Measurements from ENCODE around the gene WTAP.
A peak's percentile ranks its signal among the peaks of the same experiment; 100 is the strongest.

DNA sequence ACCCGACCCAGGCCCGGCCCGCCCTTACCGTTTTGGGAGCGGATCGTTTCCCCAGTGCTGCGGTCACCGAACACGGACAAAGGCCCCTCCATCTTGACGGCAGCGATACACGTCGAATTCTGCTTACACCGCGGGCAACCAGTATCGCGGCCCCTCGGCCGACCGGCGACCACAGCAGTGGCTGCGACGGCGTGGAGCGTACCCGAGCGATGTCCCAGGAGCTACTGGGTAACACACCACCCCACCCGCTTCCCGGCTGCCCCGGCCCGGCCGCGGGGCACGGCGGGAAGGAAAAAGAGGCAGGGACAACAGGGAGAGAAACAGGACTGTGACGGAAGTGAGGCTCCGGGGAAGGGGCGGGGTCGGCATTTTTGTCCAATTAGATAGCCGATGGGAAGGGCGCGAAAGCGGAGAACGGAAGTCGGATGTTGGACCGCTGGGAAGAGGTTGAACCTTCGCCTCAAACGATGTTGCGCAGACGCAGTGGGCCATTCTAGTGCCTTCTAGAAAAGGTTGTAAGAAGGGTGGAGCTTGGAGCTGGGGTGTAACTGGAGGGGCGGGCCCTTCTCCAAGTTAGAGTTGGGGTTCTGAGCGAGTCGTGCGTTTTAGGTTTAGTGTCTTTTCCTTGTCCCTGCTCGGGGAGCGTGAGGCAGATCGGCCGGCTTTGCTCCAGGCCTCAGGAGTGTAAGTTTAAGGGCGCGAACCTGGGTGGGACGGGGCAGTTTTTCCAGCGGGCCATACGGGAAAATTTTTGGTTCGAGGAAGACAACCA lies 62.3 kb downstream of the WTAP start, which contains the start of gene TCP1:
- peak; percentile 92 to 96 for TF ChIP-seq POLR2A (IDR thresholded peaks at IDR 0.05)
- TF ChIP-seq, protein P1, sequence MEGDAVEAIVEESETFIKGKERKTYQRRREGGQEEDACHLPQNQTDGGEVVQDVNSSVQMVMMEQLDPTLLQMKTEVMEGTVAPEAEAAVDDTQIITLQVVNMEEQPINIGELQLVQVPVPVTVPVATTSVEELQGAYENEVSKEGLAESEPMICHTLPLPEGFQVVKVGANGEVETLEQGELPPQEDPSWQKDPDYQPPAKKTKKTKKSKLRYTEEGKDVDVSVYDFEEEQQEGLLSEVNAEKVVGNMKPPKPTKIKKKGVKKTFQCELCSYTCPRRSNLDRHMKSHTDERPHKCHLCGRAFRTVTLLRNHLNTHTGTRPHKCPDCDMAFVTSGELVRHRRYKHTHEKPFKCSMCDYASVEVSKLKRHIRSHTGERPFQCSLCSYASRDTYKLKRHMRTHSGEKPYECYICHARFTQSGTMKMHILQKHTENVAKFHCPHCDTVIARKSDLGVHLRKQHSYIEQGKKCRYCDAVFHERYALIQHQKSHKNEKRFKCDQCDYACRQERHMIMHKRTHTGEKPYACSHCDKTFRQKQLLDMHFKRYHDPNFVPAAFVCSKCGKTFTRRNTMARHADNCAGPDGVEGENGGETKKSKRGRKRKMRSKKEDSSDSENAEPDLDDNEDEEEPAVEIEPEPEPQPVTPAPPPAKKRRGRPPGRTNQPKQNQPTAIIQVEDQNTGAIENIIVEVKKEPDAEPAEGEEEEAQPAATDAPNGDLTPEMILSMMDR (IDR thresholded peaks at IDR 0.05): peak in 1 of 6 experiments; percentile 6

All from Peyer's patch (tissue), 4 donors.